Measurements from ENCODE around the gene AMY2A. TPM values are rescaled to one million over a fixed set of nuclear protein-coding genes. Genes with fewer than 3 reads are reported as not detected.
"Not testable (repeated sequence)": the region's sequence is repeated elsewhere in the genome, so short reads cannot be mapped to it uniquely, and the experiment has no call there.

AMY2A gene
- total RNA-seq, 2 experiments from 2014 or later: not detected

DNA sequence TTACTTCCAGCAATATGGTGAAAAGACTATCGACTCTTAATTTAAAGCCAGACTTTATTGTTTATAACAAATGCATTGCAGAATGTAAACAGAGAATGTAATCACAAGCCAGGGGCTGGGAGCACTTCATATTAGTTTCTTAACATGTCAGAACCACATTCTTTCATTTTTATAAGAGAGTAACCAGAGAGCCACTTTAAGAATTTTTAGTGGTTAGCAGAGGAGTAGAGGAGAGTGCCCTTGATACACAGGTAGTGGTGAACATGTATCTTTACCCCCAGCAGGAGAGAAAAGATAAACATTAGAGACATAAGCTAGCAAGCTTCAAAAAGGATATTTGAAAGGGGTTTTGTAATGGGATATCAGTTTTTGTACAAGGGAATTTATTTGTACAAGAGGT is 34.8 kb upstream of the AMY2A start:
- H3K9me3 ChIP-seq (ENCODE audit: low read length): no peaks in the 10 kb centered on the region
- H3K4me1 ChIP-seq (ENCODE audit: insufficient read depth, low read length, poor library complexity, severe bottlenecking): no peaks in the 10 kb centered on the region
- no peak for DNase-seq (ENCODE audit: low spot score)
- H4K20me1 ChIP-seq (ENCODE audit: insufficient read depth, low read length): no peaks in the 10 kb centered on the region
- no peak overlapping the region for H2AFZ ChIP-seq (ENCODE audit: low read length)
- CTCF ChIA-PET (ENCODE audit: unreplicated experiment): no interaction called here
- no peaks in the 10 kb centered on the region for H3K36me3 ChIP-seq (ENCODE audit: insufficient read depth, low read length)
- no peak for TF ChIP-seq EZH2phosphoT487 (IDR thresholded peaks at IDR 0.05; ENCODE audit: borderline replicate concordance, low read depth, low read length)
- TF ChIP-seq, protein P1, sequence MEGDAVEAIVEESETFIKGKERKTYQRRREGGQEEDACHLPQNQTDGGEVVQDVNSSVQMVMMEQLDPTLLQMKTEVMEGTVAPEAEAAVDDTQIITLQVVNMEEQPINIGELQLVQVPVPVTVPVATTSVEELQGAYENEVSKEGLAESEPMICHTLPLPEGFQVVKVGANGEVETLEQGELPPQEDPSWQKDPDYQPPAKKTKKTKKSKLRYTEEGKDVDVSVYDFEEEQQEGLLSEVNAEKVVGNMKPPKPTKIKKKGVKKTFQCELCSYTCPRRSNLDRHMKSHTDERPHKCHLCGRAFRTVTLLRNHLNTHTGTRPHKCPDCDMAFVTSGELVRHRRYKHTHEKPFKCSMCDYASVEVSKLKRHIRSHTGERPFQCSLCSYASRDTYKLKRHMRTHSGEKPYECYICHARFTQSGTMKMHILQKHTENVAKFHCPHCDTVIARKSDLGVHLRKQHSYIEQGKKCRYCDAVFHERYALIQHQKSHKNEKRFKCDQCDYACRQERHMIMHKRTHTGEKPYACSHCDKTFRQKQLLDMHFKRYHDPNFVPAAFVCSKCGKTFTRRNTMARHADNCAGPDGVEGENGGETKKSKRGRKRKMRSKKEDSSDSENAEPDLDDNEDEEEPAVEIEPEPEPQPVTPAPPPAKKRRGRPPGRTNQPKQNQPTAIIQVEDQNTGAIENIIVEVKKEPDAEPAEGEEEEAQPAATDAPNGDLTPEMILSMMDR (conservative IDR thresholded peaks at IDR 0.05; ENCODE audit: low read length): no peak
- H3K27ac ChIP-seq (ENCODE audit: low read depth, low read length, poor library complexity, severe bottlenecking): no peak overlapping the region
- no peak overlapping the region for H3K4me3 ChIP-seq (ENCODE audit: low read depth, low read length, poor library complexity, severe bottlenecking)
- no peaks in the 10 kb centered on the region for H3K9me2 ChIP-seq (ENCODE audit: insufficient read depth, low read length)
- no TSS peak for BruUV-seq (replicated peaks)
- no peaks in the 10 kb centered on the region for H3K79me2 ChIP-seq (ENCODE audit: insufficient read depth, low read depth, low read length)
- no peak overlapping the region for H3K4me2 ChIP-seq (ENCODE audit: low read length)
- intact Hi-C loops (cut with micrococcal nuclease; ENCODE audit: unreplicated experiment): no loop called here
- POLR2A ChIA-PET: no interaction called here

DNA sequence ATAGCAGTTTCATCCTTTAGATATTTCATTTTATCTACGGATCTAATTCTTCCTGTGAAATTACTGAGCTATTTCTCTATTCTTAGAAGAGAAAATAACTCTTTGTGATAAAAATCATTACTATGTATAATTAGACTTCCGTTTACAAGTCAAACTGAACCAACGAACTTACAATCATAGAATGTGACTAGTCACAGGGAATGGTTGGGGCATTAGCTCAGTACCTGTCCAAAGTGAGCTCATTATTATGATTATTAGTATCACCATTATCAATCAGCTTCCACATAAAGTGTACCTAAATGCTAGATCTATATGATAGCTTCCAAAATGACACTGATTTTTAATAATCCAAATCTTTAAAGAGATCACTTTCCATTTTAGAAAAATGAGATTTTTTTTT is 33.3 kb upstream of the AMY2A start:
- H2AFZ ChIP-seq (ENCODE audit: low read length): no peak overlapping the region
- CTCF ChIA-PET (ENCODE audit: unreplicated experiment): no interaction called here

DNA sequence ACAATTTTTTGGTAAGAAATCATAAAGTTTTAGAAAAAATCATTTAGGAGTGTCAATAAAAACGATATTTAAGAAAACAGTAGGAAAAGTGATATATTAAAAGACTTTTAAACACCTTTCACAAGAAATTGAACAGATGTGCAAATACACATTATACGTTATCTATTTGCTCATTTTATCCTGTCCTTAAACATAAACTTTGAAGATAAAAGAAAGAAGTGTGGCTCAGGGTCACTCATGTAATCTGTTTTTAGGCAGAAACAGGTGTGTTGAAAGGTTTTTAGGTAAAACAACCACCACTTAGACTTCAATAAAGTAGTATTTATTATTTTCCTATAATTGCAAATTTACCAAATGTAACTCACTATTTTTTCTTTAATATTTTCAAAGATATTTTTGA is 32.7 kb upstream of the AMY2A start:
- Histone ChIP-seq H3K27ac (ENCODE audit: low read depth, low read length, poor library complexity, severe bottlenecking) (no peak overlapping the region), H4K20me1 (ENCODE audit: insufficient read depth, low read length) (no peaks in the 10 kb centered on the region), H3K9me2 (ENCODE audit: insufficient read depth, low read length) (no peaks in the 10 kb centered on the region), H3K4me1 (ENCODE audit: insufficient read depth, low read length, poor library complexity, severe bottlenecking) (no peaks in the 10 kb centered on the region), H3K4me3 (ENCODE audit: low read depth, low read length, poor library complexity, severe bottlenecking) (no peak overlapping the region), H3K4me2 (ENCODE audit: low read length) (no peak overlapping the region), H3K79me2 (ENCODE audit: insufficient read depth, low read depth, low read length) (no peaks in the 10 kb centered on the region), H3K36me3 (ENCODE audit: insufficient read depth, low read length) (no peaks in the 10 kb centered on the region), H2AFZ (ENCODE audit: low read length) (no peak overlapping the region), H3K9me3 (ENCODE audit: low read length) (no peaks in the 10 kb centered on the region)
- CTCF ChIA-PET (ENCODE audit: unreplicated experiment): no interaction called here
- TF ChIP-seq EZH2phosphoT487 (IDR thresholded peaks at IDR 0.05; ENCODE audit: borderline replicate concordance, low read depth, low read length): no peak
- TF ChIP-seq, protein P1 (conservative IDR thresholded peaks at IDR 0.05; ENCODE audit: low read length): no peak
- DNase-seq (ENCODE audit: low spot score): no peak
- BruUV-seq (replicated peaks): no TSS peak
- POLR2A ChIA-PET: no interaction called here
- intact Hi-C loops (cut with micrococcal nuclease; ENCODE audit: unreplicated experiment): no loop called here

More for the DNA sequence above, 33.3 kb upstream of the AMY2A start:
- H3K4me1 ChIP-seq (ENCODE audit: insufficient read depth, low read length, poor library complexity, severe bottlenecking): no peaks in the 10 kb centered on the region
- no peak for DNase-seq (ENCODE audit: low spot score)
- H3K4me3 ChIP-seq (ENCODE audit: low read depth, low read length, poor library complexity, severe bottlenecking): no peak overlapping the region
- no peaks in the 10 kb centered on the region for H3K9me3 ChIP-seq (ENCODE audit: low read length)
- H3K27ac ChIP-seq (ENCODE audit: low read depth, low read length, poor library complexity, severe bottlenecking): no peak overlapping the region
- intact Hi-C loops (cut with micrococcal nuclease; ENCODE audit: unreplicated experiment): no loop called here
- H3K9me2 ChIP-seq (ENCODE audit: insufficient read depth, low read length): no peaks in the 10 kb centered on the region
- TF ChIP-seq, protein P1 (conservative IDR thresholded peaks at IDR 0.05; ENCODE audit: low read length): no peak
- TF ChIP-seq EZH2phosphoT487 (IDR thresholded peaks at IDR 0.05; ENCODE audit: borderline replicate concordance, low read depth, low read length): no peak
- no peaks in the 10 kb centered on the region for H3K79me2 ChIP-seq (ENCODE audit: insufficient read depth, low read depth, low read length)
- H4K20me1 ChIP-seq (ENCODE audit: insufficient read depth, low read length): no peaks in the 10 kb centered on the region
- no peak overlapping the region for H3K4me2 ChIP-seq (ENCODE audit: low read length)
- H3K36me3 ChIP-seq (ENCODE audit: insufficient read depth, low read length): no peaks in the 10 kb centered on the region
- POLR2A ChIA-PET: no interaction called here
- BruUV-seq (replicated peaks): no TSS peak

DNA sequence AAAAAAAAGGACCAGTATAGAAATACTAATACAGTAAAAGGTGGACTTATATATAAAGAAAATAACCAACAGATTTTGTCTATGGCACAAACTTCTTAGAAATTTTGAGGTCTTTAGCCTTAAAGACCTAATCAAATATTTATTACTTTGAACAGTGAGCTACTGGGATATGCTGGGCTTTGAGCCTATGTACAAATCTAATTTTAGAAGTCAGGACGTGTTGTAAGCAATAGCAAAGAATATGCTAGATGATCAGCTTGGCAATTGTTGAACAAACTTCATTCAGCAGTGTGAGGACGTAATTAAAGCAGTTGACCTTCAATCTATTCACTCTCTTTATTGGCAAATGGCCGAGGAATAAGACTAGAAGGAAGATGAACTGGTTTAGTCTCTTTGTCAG is 14.5 kb upstream of the AMY2A start:
- H3K27ac ChIP-seq (ENCODE audit: low read depth, low read length, poor library complexity, severe bottlenecking); POLR2A ChIA-PET; intact Hi-C loops (cut with micrococcal nuclease; ENCODE audit: unreplicated experiment); H3K9me3 ChIP-seq (ENCODE audit: low read length); CTCF ChIA-PET (ENCODE audit: unreplicated experiment); H3K79me2 ChIP-seq (ENCODE audit: insufficient read depth, low read depth, low read length); DNase-seq (ENCODE audit: low spot score); H3K4me2 ChIP-seq (ENCODE audit: low read length); H4K20me1 ChIP-seq (ENCODE audit: insufficient read depth, low read length); H3K9me2 ChIP-seq (ENCODE audit: insufficient read depth, low read length); H3K36me3 ChIP-seq (ENCODE audit: insufficient read depth, low read length); H3K4me1 ChIP-seq (ENCODE audit: insufficient read depth, low read length, poor library complexity, severe bottlenecking); H3K4me3 ChIP-seq (ENCODE audit: low read depth, low read length, poor library complexity, severe bottlenecking); BruUV-seq (replicated peaks); H2AFZ ChIP-seq (ENCODE audit: low read length): not testable (repeated sequence)

Data from OCI-LY7 (cell line).